Fibroblast of lung (primary cell): ENCODE results near the gene ENTPD3.

Source experiments
- CTCF ChIP-seq, 2 donors: IDR thresholded peaks in 1 of 2; conservative IDR thresholded peaks in 1 of 2; 1 replicate in 1 of 2; 2 replicates in 1 of 2; pipeline ENCODE4 v1.5.1; 2011 to 2012; ENCODE audit warnings: low read length in 2 of 2, control low read depth in 1 of 2, inconsistent platforms in 1 of 2, low read depth in 1 of 2, mild to moderate bottlenecking in 1 of 2
- EZH2 ChIP-seq: IDR thresholded peaks from 2 replicates; pipeline ENCODE4 v1.5.1; 2012; ENCODE audit warnings: low read length, control low read depth, mild to moderate bottlenecking; ENCODE audit errors: missing control alignments

- TF ChIP-seq EZH2 (no peak), CTCF (conservative IDR thresholded peaks at IDR 0.05 in 1 of 2, IDR thresholded peaks at IDR 0.05 in 1 of 2; ENCODE audit: low read depth in 1 of 2, low read length in 2 of 2) (no peak)
Observed at GRCh38 chr3:40379674-40380306, 7.2 kb upstream of the ENTPD3 start.
